Esophagus muscularis mucosa (tissue), 4 donors: ENCODE measurements around the gene RPLP1.

Source experiments
- EP300 ChIP-seq: sonication (generic); formaldehyde crosslinking; IDR thresholded peaks from one replicate; pipeline ENCODE4 v1.6.1; 2017; ENCODE audit warnings: antibody characterized with exemption
- POLR2AphosphoS5 ChIP-seq, 2 donors: sonication (generic); formaldehyde crosslinking; IDR thresholded peaks; one replicate each; pipeline ENCODE4 v1.6.1; 2017; ENCODE audit warnings: antibody characterized with exemption in 2 of 2
- TF ChIP-seq, protein P1 (sequence below), 3 experiments: fragments of 200-600 bp in 2 of 3; fragments of 450-650 bp in 1 of 3; sonication (generic) in 2 of 3; IDR thresholded peaks; one replicate each; pipeline ENCODE4 v1.5.1; 2017 to 2019; ENCODE audit warnings: antibody characterized with exemption in 3 of 3, mild to moderate bottlenecking in 2 of 3, moderate library complexity in 1 of 3

DNA sequence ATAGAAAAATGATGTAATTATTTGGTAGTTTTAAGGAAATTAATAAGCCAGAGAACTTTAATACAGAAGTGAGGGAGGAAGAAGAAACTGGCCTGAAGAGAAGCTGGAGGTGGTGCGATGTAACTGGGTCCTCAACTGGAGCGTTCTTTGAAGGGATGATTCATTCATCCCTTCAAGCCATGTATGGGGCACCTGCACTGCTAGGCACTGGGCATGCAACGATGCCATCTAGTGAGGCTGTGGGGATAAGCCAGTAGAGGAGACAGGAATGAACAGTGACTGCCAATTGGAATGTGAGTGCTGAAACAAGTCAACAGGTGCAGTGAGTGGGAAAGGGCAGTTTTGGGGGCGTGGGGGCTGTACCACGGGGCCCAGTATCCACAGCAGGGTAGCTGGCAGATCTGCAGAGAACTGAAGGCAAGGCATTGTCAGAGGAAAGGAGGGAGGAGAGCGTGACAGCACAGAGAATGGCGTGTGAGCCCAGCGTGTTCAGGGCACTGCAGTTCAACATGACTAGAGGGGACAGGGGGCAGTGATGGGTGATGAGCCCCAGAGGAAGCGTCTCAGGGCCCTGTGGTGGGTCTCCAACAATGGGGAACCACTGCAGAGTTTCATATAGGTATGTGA lies 42.3 kb upstream of the RPLP1 start:
- TF ChIP-seq, protein P1, sequence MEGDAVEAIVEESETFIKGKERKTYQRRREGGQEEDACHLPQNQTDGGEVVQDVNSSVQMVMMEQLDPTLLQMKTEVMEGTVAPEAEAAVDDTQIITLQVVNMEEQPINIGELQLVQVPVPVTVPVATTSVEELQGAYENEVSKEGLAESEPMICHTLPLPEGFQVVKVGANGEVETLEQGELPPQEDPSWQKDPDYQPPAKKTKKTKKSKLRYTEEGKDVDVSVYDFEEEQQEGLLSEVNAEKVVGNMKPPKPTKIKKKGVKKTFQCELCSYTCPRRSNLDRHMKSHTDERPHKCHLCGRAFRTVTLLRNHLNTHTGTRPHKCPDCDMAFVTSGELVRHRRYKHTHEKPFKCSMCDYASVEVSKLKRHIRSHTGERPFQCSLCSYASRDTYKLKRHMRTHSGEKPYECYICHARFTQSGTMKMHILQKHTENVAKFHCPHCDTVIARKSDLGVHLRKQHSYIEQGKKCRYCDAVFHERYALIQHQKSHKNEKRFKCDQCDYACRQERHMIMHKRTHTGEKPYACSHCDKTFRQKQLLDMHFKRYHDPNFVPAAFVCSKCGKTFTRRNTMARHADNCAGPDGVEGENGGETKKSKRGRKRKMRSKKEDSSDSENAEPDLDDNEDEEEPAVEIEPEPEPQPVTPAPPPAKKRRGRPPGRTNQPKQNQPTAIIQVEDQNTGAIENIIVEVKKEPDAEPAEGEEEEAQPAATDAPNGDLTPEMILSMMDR (IDR thresholded peaks at IDR 0.05): no peak
- no peak for TF ChIP-seq EP300
- TF ChIP-seq POLR2AphosphoS5 (IDR thresholded peaks at IDR 0.05): no peak
